GM20000 (cell line): ENCODE data around the gene DAB2IP.

Source experiments
- DNase-seq: peaks from one replicate; pipeline ENCODE4 v3.0.0; 2012; ENCODE audit warnings: low spot score
- CTCF ChIP-seq: IDR thresholded peaks from 2 replicates; pipeline ENCODE4 v1.5.1; 2012; ENCODE audit warnings: mild to moderate bottlenecking, control low read depth; ENCODE audit errors: extremely low read depth, missing control alignments

The DAB2IP gene

GRCh38 chr9:121698627-121699570 lies 47.5 kb downstream of the DAB2IP start:
- DNase-seq: peak; percentile 77
- TF ChIP-seq CTCF: no peak

- no peak for TF ChIP-seq CTCF
- no peak for DNase-seq
Observed at GRCh38 chr9:121699571-121700164, 48.2 kb downstream of the DAB2IP start.

- peak; percentile 22 for TF ChIP-seq CTCF
- peak; percentile 47 for DNase-seq
Observed at GRCh38 chr9:121700165-121700831, 48.9 kb downstream of the DAB2IP start.

- DNase-seq: no peak
- no peak for TF ChIP-seq CTCF
Observed at GRCh38 chr9:121700832-121701419, 49.5 kb downstream of the DAB2IP start.

- TF ChIP-seq CTCF: no peak
- DNase-seq: no peak
Observed at GRCh38 chr9:121701736-121702261, 50.4 kb downstream of the DAB2IP start.

GRCh38 chr9:121703014-121703734 lies 51.7 kb downstream of the DAB2IP start:
- no peak for DNase-seq
- TF ChIP-seq CTCF: peak; percentile 11
